ENCODE results near the gene SYN1. TPM values are rescaled to one million over a fixed set of nuclear protein-coding genes. Genes with fewer than 3 reads are reported as not detected.
A peak's percentile ranks its signal among the peaks of the same experiment; 100 is the strongest.

SYN1 gene
- total and polyA plus RNA-seq, 12 donors, result 7.0 to 16.3 (median 12.9) TPM

DNA sequence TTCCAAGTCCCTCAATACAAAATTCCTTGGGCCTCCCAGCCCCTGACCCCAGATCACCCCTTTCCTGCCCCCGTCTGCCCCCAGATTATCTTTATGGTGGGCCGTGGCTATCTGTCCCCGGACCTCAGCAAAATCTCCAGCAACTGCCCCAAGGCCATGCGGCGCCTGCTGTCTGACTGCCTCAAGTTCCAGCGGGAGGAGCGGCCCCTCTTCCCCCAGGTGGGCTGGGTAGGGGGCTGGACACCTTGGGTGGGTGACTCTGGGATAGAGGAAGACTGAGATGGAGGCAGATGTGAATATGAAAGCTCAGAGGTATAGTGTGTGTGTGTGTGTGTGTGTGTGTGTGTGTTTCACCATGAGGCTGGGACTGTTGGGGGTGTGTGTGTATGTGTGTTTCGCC, 48.9 kb downstream of the SYN1 start:
- Histone ChIP-seq H3K27me3 (peaks cover 0 to 22% (median 0%) of the 10 kb centered on the region in 7 donors), H3K4me3 (no peak overlapping the region), H3K9me3 (no peaks in the 10 kb centered on the region), H3K36me3 (peaks cover 0 to 61% (median 9%) of the 10 kb centered on the region in 9 donors), H3K4me1 (peaks cover 0 to 16% (median 4%) of the 10 kb centered on the region in 9 donors), H3K27ac (no peak overlapping the region)
- DNase-seq (no peak), ATAC-seq (no peak)
- TF ChIP-seq CTCF (IDR thresholded peaks at IDR 0.05), result no peak
- intact Hi-C loops (cut with DNase I), result loop anchor here in 1 of 10 donors (10.0 kb wide), 1 partner anchor 74 kb away; no protein-coding TSS in a partner anchor
- 90 to 94% methylated on average over 8 of the region's 8 CpGs for WGBS, 2 donors

- 87 to 91% methylated on average over 13 of the region's 13 CpGs for WGBS, 2 donors
- Histone ChIP-seq H3K36me3 (peaks cover 0 to 81% (median 9%) of the 10 kb centered on the region in 9 donors), H3K4me1 (peaks cover 0 to 12% (median 4%) of the 10 kb centered on the region in 9 donors), H3K27ac (no peak overlapping the region), H3K27me3 (peaks cover 0 to 9% (median 0%) of the 10 kb centered on the region in 7 donors), H3K9me3 (no peaks in the 10 kb centered on the region), H3K4me3 (no peak overlapping the region)
- TF ChIP-seq CTCF (IDR thresholded peaks at IDR 0.05), result peak in 7 of 9 donors; percentile 20 to 47 (median 34)
- intact Hi-C loops (cut with DNase I), result loop anchor here in 5 of 10 donors (10.0 kb wide), 2 partner anchors 76 to 456 kb away; no protein-coding TSS in a partner anchor
- ATAC-seq, result no peak
- no peak for DNase-seq
These were observed 50.9 kb downstream of the SYN1 start for GRCh38 chrX:47568656-47569295.

DNA sequence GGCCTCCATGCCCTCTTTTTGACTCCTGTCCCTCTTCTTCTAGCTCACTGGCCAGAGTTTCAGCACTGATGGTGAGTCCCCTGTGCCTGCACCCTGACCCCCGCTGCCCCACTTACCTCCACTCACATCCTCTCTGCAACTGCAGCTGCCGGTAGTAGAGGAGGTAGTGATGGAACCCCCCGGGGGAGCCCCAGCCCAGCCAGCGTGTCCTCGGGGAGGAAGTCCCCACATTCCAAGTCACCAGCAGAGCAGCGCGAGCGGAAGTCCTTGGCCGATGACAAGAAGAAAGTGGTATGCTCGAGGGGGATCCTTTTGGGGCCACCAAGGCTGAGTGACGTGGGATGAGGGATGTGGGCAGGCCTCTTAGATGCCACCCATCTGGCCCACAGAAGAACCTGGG, 52.8 kb downstream of the SYN1 start:
- intact Hi-C loops (cut with DNase I), result loop anchor here in 5 of 10 donors (10.0 kb wide), 2 partner anchors 78 to 458 kb away; no protein-coding TSS in a partner anchor
- H3K27ac ChIP-seq, result no peak overlapping the region
- TF ChIP-seq CTCF (IDR thresholded peaks at IDR 0.05), result no peak
- no peak overlapping the region for H3K4me3 ChIP-seq
- H3K9me3 ChIP-seq, result no peaks in the 10 kb centered on the region
- peaks cover 0 to 27% (median 10%) of the 10 kb centered on the region in 9 donors for H3K4me1 ChIP-seq
- no peak for ATAC-seq
- H3K36me3 ChIP-seq, result peaks cover 0 to 90% (median 12%) of the 10 kb centered on the region in 9 donors
- H3K27me3 ChIP-seq, result no peaks in the 10 kb centered on the region
- no peak for DNase-seq
- 68 to 75% methylated on average over 10 to 11 of the region's 11 CpGs for WGBS, 2 donors

DNA sequence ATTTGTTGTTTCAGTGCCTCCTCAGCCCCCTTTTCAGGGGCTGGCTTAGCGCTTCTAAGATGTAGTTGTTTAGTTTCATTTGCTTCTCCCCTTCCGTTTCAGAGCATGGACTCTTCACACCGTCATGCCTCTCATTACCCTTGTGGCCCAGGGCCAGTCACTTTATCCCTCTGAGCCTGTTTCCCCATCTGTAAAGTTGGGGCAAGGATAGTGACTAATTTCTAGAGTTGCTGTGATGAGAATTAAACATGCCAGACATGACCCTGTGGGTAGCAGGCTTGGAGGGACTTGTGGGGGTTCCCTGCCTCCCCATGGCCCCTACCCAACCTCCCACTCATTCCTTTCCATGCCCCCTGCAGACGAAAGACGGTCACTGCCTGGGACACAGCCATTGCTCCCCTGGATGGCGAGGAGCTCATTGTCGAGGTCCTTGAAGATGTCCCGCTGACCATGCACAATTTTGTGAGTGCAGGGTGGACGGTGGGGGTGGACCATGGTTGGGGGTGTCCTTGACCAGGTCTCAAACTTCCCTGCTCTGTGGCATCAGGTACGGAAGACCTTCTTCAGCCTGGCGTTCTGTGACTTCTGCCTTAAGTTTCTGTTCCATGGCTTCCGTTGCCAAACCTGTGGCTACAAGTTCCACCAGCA, 55.1 kb downstream of the SYN1 start:
- Histone ChIP-seq H3K9me3 (no peaks in the 10 kb centered on the region), H3K36me3 (peaks cover 0 to 70% (median 12%) of the 10 kb centered on the region in 9 donors), H3K4me1 (peaks cover 0 to 33% (median 10%) of the 10 kb centered on the region in 9 donors), H3K27me3 (no peaks in the 10 kb centered on the region), H3K27ac (no peak overlapping the region), H3K4me3 (no peak overlapping the region)
- TF ChIP-seq CTCF (IDR thresholded peaks at IDR 0.05), result no peak
- 76 to 78% methylated on average over 12 of the region's 12 CpGs for WGBS, 2 donors
- DNase-seq (no peak), ATAC-seq (no peak)
- intact Hi-C loops (cut with DNase I), result loop anchor here in 8 of 10 donors (5.0 to 10.0 kb wide), 6 partner anchors 73 to 460 kb away; partner anchors contain the start of gene ELK1 (in 1 of the 8)
